Measurements from ENCODE around the gene TXNDC8. TPM values are rescaled to one million over a fixed set of nuclear protein-coding genes. Genes with fewer than 3 reads are reported as not detected.

Gene TXNDC8
- total RNA-seq, 1 experiment from 2014 or later, result not detected

DNA sequence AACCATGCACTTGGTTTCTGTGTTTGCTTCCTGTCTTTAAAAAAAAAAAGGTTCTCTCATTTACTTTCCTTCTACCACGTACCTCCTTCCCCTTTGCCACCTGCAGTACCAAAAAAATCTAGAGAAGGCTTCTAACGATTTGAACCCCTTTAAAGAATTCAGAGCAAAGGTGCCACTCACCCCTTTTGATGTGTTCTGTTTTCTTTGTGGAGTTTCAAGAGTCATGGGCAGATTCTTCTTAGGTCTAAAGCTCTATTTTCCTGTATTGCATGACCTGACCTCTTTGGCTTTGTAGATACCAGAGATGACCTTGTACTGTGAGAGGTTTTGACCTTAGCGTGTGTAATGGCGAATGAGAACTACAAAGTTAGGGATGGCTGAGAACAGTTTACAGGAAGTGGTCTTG lies 29.0 kb downstream of the TXNDC8 start:
- Histone ChIP-seq H3K9me2 (replicated peaks; ENCODE audit: low read length) (no peaks in the 10 kb centered on the region), H3K27me3 (ENCODE audit: low read length) (no peaks in the 10 kb centered on the region), H3K9ac (ENCODE audit: low read length) (no peak overlapping the region), H3K27ac (ENCODE audit: low read length) (no peak overlapping the region), H2AFZ (ENCODE audit: low read length) (no peak overlapping the region), H3K4me2 (ENCODE audit: low read length) (no peak overlapping the region), H3K36me3 (ENCODE audit: low read depth, low read length) (no peaks in the 10 kb centered on the region), H3K4me3 (ENCODE audit: low read length) (no peak overlapping the region), H3F3A (ENCODE audit: low read length, unreplicated experiment) (no peaks in the 10 kb centered on the region), H4K20me1 (ENCODE audit: low read length) (no peaks in the 10 kb centered on the region), H3K9me3 (ENCODE audit: low read length) (no peaks in the 10 kb centered on the region), H3K4me1 (ENCODE audit: insufficient read depth, low read length) (no peaks in the 10 kb centered on the region), H3K79me2 (ENCODE audit: low read length) (no peaks in the 10 kb centered on the region)
- ChIA-PET CTCF (no interaction called here), POLR2A (ENCODE audit: unreplicated experiment) (no interaction called here)
- no peak for DNase-seq
- no peak for TF ChIP-seq EZH2phosphoT487 (IDR thresholded peaks at IDR 0.05; ENCODE audit: borderline replicate concordance, low read length)
- no peak for TF ChIP-seq EZH2 (IDR thresholded peaks at IDR 0.05; ENCODE audit: low read length, unreplicated experiment)
- TF ChIP-seq, protein P1, sequence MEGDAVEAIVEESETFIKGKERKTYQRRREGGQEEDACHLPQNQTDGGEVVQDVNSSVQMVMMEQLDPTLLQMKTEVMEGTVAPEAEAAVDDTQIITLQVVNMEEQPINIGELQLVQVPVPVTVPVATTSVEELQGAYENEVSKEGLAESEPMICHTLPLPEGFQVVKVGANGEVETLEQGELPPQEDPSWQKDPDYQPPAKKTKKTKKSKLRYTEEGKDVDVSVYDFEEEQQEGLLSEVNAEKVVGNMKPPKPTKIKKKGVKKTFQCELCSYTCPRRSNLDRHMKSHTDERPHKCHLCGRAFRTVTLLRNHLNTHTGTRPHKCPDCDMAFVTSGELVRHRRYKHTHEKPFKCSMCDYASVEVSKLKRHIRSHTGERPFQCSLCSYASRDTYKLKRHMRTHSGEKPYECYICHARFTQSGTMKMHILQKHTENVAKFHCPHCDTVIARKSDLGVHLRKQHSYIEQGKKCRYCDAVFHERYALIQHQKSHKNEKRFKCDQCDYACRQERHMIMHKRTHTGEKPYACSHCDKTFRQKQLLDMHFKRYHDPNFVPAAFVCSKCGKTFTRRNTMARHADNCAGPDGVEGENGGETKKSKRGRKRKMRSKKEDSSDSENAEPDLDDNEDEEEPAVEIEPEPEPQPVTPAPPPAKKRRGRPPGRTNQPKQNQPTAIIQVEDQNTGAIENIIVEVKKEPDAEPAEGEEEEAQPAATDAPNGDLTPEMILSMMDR (conservative IDR thresholded peaks at IDR 0.05; ENCODE audit: low read depth, low read length), result no peak
- no TSS peak for BruUV-seq (replicated peaks)
- intact Hi-C loops (cut with micrococcal nuclease), result no loop called here
- no peak for ATAC-seq

DNA sequence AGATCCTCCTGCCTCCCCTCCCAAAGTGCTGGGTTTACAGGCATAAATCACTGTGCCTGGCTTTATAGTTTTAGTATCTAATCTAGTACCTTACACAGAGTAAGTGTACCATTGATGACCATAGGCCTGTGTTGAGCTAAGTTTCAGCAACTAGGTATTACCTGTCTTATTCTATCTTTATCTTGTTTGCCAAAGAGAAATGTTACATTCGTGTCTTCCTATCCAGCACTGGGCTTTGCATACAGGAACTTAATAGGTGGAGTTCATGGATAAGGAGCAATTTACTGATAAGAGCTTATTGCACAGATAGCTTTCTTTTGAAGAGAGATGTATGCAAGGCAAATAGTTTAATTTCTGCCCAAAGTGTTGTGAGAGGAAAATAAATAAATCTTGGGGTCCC lies 30.5 kb downstream of the TXNDC8 start:
- TF ChIP-seq EZH2 (IDR thresholded peaks at IDR 0.05; ENCODE audit: low read length, unreplicated experiment) (no peak), EZH2phosphoT487 (IDR thresholded peaks at IDR 0.05; ENCODE audit: borderline replicate concordance, low read length) (no peak)
- TF ChIP-seq, protein P1 (conservative IDR thresholded peaks at IDR 0.05; ENCODE audit: low read depth, low read length), result no peak
- no peaks in the 10 kb centered on the region for H3K36me3 ChIP-seq (ENCODE audit: low read depth, low read length)
- no peak for ATAC-seq
- no peaks in the 10 kb centered on the region for H3K27me3 ChIP-seq (ENCODE audit: low read length)
- H3F3A ChIP-seq (ENCODE audit: low read length, unreplicated experiment), result no peaks in the 10 kb centered on the region
- H3K79me2 ChIP-seq (ENCODE audit: low read length), result no peaks in the 10 kb centered on the region
- H3K4me3 ChIP-seq (ENCODE audit: low read length), result no peak overlapping the region
- no peaks in the 10 kb centered on the region for H3K4me1 ChIP-seq (ENCODE audit: insufficient read depth, low read length)
- no peak overlapping the region for H2AFZ ChIP-seq (ENCODE audit: low read length)
- BruUV-seq (replicated peaks), result no TSS peak
- ChIA-PET POLR2A (ENCODE audit: unreplicated experiment) (no interaction called here), CTCF (no interaction called here)
- intact Hi-C loops (cut with micrococcal nuclease), result no loop called here
- H4K20me1 ChIP-seq (ENCODE audit: low read length), result no peaks in the 10 kb centered on the region
- H3K9me3 ChIP-seq (ENCODE audit: low read length), result no peaks in the 10 kb centered on the region
- no peak overlapping the region for H3K4me2 ChIP-seq (ENCODE audit: low read length)
- no peak overlapping the region for H3K9ac ChIP-seq (ENCODE audit: low read length)
- H3K27ac ChIP-seq (ENCODE audit: low read length), result no peak overlapping the region
- DNase-seq, result no peak
- no peaks in the 10 kb centered on the region for H3K9me2 ChIP-seq (replicated peaks; ENCODE audit: low read length)

DNA sequence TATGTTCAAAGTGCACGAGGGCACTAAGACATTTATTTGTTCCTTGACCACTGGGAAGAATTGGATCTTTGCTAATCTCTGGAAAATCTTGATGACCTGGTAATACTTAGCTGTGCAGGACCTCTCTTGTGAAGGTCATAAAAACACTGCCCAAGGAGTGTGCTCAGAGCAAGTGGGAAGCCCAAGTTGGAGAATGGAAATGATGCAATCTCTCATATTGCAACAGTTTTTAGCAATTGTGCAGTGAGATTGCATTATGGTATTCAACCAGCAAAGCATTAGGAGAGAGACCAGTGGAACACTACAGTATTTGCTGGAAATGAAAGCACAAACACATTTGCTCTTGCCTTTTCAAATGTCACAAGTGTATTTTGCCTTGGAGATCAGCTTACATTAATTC lies 34.5 kb downstream of the TXNDC8 start:
- POLR2A ChIA-PET (ENCODE audit: unreplicated experiment), result no interaction called here
- Histone ChIP-seq H3K9ac (ENCODE audit: low read length) (no peak overlapping the region), H3F3A (ENCODE audit: low read length, unreplicated experiment) (no peaks in the 10 kb centered on the region), H3K4me3 (ENCODE audit: low read length) (no peak overlapping the region), H4K20me1 (ENCODE audit: low read length) (no peaks in the 10 kb centered on the region), H2AFZ (ENCODE audit: low read length) (no peak overlapping the region), H3K4me2 (ENCODE audit: low read length) (no peak overlapping the region), H3K27ac (ENCODE audit: low read length) (no peak overlapping the region), H3K9me2 (replicated peaks; ENCODE audit: low read length) (no peaks in the 10 kb centered on the region), H3K79me2 (ENCODE audit: low read length) (no peaks in the 10 kb centered on the region), H3K27me3 (ENCODE audit: low read length) (no peaks in the 10 kb centered on the region), H3K36me3 (ENCODE audit: low read depth, low read length) (no peaks in the 10 kb centered on the region), H3K4me1 (ENCODE audit: insufficient read depth, low read length) (no peaks in the 10 kb centered on the region), H3K9me3 (ENCODE audit: low read length) (no peaks in the 10 kb centered on the region)
- no TSS peak for BruUV-seq (replicated peaks)
- DNase-seq (no peak), ATAC-seq (no peak)
- intact Hi-C loops (cut with micrococcal nuclease), result no loop called here
- CTCF ChIA-PET, result no interaction called here
- TF ChIP-seq EZH2phosphoT487 (IDR thresholded peaks at IDR 0.05; ENCODE audit: borderline replicate concordance, low read length) (no peak), EZH2 (IDR thresholded peaks at IDR 0.05; ENCODE audit: low read length, unreplicated experiment) (no peak)
- TF ChIP-seq, protein P1 (conservative IDR thresholded peaks at IDR 0.05; ENCODE audit: low read depth, low read length), result no peak

Data from PC-3 (cell line).